HepG2 (cell line): ENCODE data around the gene MND1. TPM values are rescaled to one million over a fixed set of nuclear protein-coding genes. Genes with fewer than 3 reads are reported as not detected.

Experiments used
- ARHGAP35 ChIP-seq: sonication (generic); formaldehyde crosslinking; IDR thresholded peaks from 2 replicates; pipeline ENCODE4 v1.9.0; 2022; ENCODE audit warnings: mild to moderate bottlenecking, inconsistent platforms, moderate library complexity, missing genetic modification reagents, borderline replicate concordance
- ARID2 ChIP-seq: sonication (generic); formaldehyde crosslinking; IDR thresholded peaks from 2 replicates; pipeline ENCODE4 v1.8.1; 2022; ENCODE audit warnings: mild to moderate bottlenecking, missing genetic modification reagents, borderline replicate concordance
- ATF2 ChIP-seq: sonication (generic); formaldehyde crosslinking; IDR thresholded peaks from 2 replicates; pipeline ENCODE4 v1.4.0; 2020; ENCODE audit warnings: missing genetic modification reagents
- BCL6 ChIP-seq: IDR thresholded peaks from 2 replicates; pipeline ENCODE4 v1.6.1; 2016; ENCODE audit warnings: missing genetic modification reagents, missing compliant biosample characterization
- CAMTA2 ChIP-seq: sonication (generic); formaldehyde crosslinking; IDR thresholded peaks from 2 replicates; pipeline ENCODE4 v1.4.0; 2020; ENCODE audit warnings: mild to moderate bottlenecking, missing genetic modification reagents, borderline replicate concordance
- CHD4 ChIP-seq: fragments of 200-600 bp; sonication (generic); IDR thresholded peaks from 2 replicates; pipeline ENCODE4 v1.7.0; 2017; ENCODE audit warnings: mild to moderate bottlenecking, low read length, borderline replicate concordance
- HMG20A ChIP-seq: IDR thresholded peaks from 2 replicates; pipeline ENCODE4 v1.6.1; 2016; ENCODE audit warnings: borderline replicate concordance
- HNRNPLL ChIP-seq: fragments of 200-400 bp; formaldehyde crosslinking; IDR thresholded peaks from 2 replicates; pipeline ENCODE4 v1.6.1; 2017; ENCODE audit warnings: mild to moderate bottlenecking, low read depth, low read length; ENCODE audit not compliant: poor library complexity, severe bottlenecking
- ISL2 ChIP-seq: sonication (generic); formaldehyde crosslinking; IDR thresholded peaks from 2 replicates; pipeline ENCODE4 v1.5.0; 2020; ENCODE audit warnings: missing genetic modification reagents
- JDP2 ChIP-seq: sonication (generic); formaldehyde crosslinking; IDR thresholded peaks from 2 replicates; pipeline ENCODE4 v1.8.1; 2022; ENCODE audit warnings: missing genetic modification reagents, borderline replicate concordance
- MAFG ChIP-seq: sonication (generic); formaldehyde crosslinking; IDR thresholded peaks from 2 replicates; pipeline ENCODE4 v1.5.1; 2020; ENCODE audit warnings: mild to moderate bottlenecking, missing genetic modification reagents
- MXD4 ChIP-seq: IDR thresholded peaks from 2 replicates; pipeline ENCODE4 v1.6.1; 2016; ENCODE audit warnings: mild to moderate bottlenecking, missing biosample characterization, missing genetic modification reagents
- NR1H2 ChIP-seq: sonication (generic); formaldehyde crosslinking; IDR thresholded peaks from 2 replicates; pipeline ENCODE4 v1.8.1; 2022; ENCODE audit warnings: low read depth, missing genetic modification reagents, borderline replicate concordance
- NR2F6 ChIP-seq, 2 experiments: IDR thresholded peaks; 2 replicates each; pipeline ENCODE4 v1.6.1; 2016; ENCODE audit warnings: antibody characterized with exemption in 1 of 2, mild to moderate bottlenecking in 1 of 2
- PTBP1 ChIP-seq: fragments of 200-400 bp; formaldehyde crosslinking; IDR thresholded peaks from 2 replicates; pipeline ENCODE4 v1.6.1; 2018; ENCODE audit warnings: low read length, low read depth; ENCODE audit not compliant: poor library complexity, severe bottlenecking
- RARA ChIP-seq: IDR thresholded peaks from 2 replicates; pipeline ENCODE4 v1.6.1; 2016; ENCODE audit warnings: missing genetic modification reagents, missing compliant biosample characterization
- SAP130 ChIP-seq: IDR thresholded peaks from 2 replicates; pipeline ENCODE4 v1.6.1; 2016; ENCODE audit warnings: low read depth
- SMARCC2 ChIP-seq: fragments of 450-650 bp; IDR thresholded peaks from 2 replicates; pipeline ENCODE4 v1.6.1; 2017; ENCODE audit warnings: antibody characterized with exemption, mild to moderate bottlenecking
- SP5 ChIP-seq: IDR thresholded peaks from 2 replicates; pipeline ENCODE4 v1.6.1; 2016; ENCODE audit warnings: low read depth, borderline replicate concordance
- SSRP1 ChIP-seq: IDR thresholded peaks from 2 replicates; pipeline ENCODE4 v1.6.1; 2016; ENCODE audit warnings: control low read depth
- ZNF224 ChIP-seq: sonication (generic); formaldehyde crosslinking; IDR thresholded peaks from 2 replicates; pipeline ENCODE4 v1.5.0; 2020; ENCODE audit warnings: mild to moderate bottlenecking, missing genetic modification reagents
- ZNF430 ChIP-seq: sonication (generic); formaldehyde crosslinking; IDR thresholded peaks from 2 replicates; pipeline ENCODE4 v1.9.0; 2021; ENCODE audit warnings: mild to moderate bottlenecking, missing genetic modification reagents
- ZNF670 ChIP-seq: sonication (generic); formaldehyde crosslinking; IDR thresholded peaks from 2 replicates; pipeline ENCODE4 v1.8.0; 2022; ENCODE audit warnings: mild to moderate bottlenecking, missing genetic modification reagents, borderline replicate concordance
- ZNF777 ChIP-seq: sonication (generic); formaldehyde crosslinking; IDR thresholded peaks from 2 replicates; pipeline ENCODE4 v1.4.0; 2020; ENCODE audit warnings: missing genetic modification reagents
- polyA plus RNA-seq, 8 experiments: library from polyadenylated mRNA; depleted of rRNA in 3 of 8; stranded (reverse) in 7 of 8; unstranded in 1 of 8; fragments of >200 nt; fragmentation: Illumina TruSeq in 4 of 8; extraction: Trizol in 4 of 8; gene quantifications; 2 replicates each; pipeline versions ENCODE4 v1.2.1 to v1.2.3, GENCODE V29; 2011 to 2016; ENCODE audit warnings: low read depth in 4 of 8, missing spikeins in 1 of 8, mixed read lengths in 1 of 8; ENCODE audit not compliant: insufficient read depth in 1 of 8
- total RNA-seq, 5 experiments: library from RNA; depleted of rRNA; stranded (reverse); fragments of >200 nt; fragmentation: Illumina TruSeq; extraction: Trizol; gene quantifications; 2 replicates each; pipeline ENCODE4 v1.2.3, GENCODE V29; 2016; ENCODE audit warnings: low read depth in 1 of 5
- TF ChIP-seq, protein P1 (sequence below): sonication (generic); formaldehyde crosslinking; IDR thresholded peaks from 2 replicates; pipeline ENCODE4 v1.5.1; 2020; ENCODE audit warnings: mild to moderate bottlenecking, missing genetic modification reagents
- TF ChIP-seq, protein P2 (sequence below): fragments of 450-650 bp; IDR thresholded peaks from 2 replicates; pipeline ENCODE4 v1.6.1; 2017

The MND1 gene
- total and polyA plus RNA-seq, 2 of the 13 experiments (the other 11 are each of a cell fraction or from before 2014, with no cell fraction given), result 4.8 to 30.7 TPM

DNA sequence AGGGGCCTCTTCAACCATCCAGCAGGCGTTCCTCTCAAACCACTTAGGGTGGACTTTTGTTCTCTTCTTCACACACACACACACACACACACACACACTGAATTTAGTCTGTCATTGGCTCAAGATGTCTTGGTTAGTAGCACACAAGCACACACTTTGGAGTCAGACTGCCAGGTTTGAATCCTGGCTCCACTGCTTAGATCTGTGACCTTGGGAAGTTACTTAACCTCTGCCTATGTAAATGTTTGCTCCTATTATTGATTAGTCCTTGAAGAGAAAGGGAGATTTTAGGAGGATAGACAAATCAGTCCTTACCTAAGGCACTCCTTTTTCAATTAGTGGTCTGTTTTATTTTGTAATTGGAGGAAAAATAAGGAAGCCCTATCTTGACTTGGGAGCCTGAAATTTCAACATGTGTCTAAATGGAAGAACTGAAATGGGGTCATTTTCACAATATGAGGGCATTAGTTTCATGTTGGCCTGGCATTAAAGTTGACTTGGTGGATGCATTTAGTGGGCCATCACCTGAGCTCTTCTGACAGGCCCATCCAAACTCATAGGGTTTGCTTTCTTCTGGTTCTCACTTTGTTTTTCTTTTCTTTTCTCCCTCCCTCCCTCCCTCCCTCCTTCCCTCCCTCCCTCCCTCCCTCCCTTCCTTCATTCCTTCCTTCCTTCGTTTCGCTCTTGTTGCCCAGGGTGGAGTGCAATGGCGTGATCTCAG is 108.3 kb downstream of the MND1 start (continued):
- TF ChIP-seq CAMTA2 (CRISPR knock-in tag) (no peak), SP5 (CRISPR knock-in tag) (no peak), ARHGAP35 (CRISPR knock-in tag) (no peak), HMG20A (peak; percentile 74), NR2F6 (IDR thresholded peaks at IDR 0.05) (peak; percentile 58; the same call in 1 of the 2 replicates), NR2F6 (CRISPR knock-in tag; IDR thresholded peaks at IDR 0.05) (no peak), HNRNPLL (no peak), ZNF777 (CRISPR knock-in tag) (no peak), NR1H2 (CRISPR knock-in tag) (no peak), ZNF670 (CRISPR knock-in tag) (0 out of 2 replicates have a peak, but pooled peaks have one; percentile 9), ISL2 (CRISPR knock-in tag) (0 out of 2 replicates have a peak, but pooled peaks have one; percentile 21), CHD4 (no peak), ATF2 (CRISPR knock-in tag) (no peak), MXD4 (CRISPR knock-in tag) (no peak), ZNF224 (CRISPR knock-in tag) (no peak), MAFG (CRISPR knock-in tag) (no peak), RARA (peak; percentile 60), ARID2 (no peak), SMARCC2 (no peak), JDP2 (CRISPR knock-in tag) (no peak), SAP130 (CRISPR knock-in tag) (no peak), ZNF430 (CRISPR knock-in tag) (no peak), PTBP1 (no peak), BCL6 (peak; percentile 76), SSRP1 (CRISPR knock-in tag) (no peak)
- TF ChIP-seq, protein P1, sequence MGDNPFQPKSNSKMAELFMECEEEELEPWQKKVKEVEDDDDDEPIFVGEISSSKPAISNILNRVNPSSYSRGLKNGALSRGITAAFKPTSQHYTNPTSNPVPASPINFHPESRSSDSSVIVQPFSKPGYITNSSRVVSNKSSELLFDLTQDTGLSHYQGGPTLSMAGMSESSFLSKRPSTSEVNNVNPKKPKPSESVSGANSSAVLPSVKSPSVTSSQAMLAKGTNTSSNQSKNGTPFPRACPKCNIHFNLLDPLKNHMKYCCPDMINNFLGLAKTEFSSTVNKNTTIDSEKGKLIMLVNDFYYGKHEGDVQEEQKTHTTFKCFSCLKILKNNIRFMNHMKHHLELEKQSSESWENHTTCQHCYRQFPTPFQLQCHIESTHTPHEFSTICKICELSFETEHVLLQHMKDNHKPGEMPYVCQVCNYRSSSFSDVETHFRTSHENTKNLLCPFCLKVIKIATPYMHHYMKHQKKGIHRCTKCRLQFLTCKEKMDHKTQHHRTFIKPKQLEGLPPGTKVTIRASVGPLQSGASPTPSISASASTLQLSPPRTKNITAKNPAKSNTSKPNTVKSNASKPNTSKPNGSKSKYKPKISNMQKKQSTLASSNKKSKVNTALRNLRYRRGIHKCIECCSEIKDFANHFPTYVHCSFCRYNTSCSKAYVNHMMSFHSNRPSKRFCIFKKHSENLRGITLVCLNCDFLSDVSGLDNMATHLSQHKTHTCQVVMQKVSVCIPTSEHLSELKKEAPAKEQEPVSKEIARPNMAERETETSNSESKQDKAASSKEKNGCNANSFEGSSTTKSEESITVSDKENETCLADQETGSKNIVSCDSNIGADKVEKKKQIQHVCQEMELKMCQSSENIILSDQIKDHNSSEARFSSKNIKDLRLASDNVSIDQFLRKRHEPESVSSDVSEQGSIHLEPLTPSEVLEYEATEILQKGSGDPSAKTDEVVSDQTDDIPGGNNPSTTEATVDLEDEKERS (CRISPR knock-in tag), result no peak
- TF ChIP-seq, protein P2, sequence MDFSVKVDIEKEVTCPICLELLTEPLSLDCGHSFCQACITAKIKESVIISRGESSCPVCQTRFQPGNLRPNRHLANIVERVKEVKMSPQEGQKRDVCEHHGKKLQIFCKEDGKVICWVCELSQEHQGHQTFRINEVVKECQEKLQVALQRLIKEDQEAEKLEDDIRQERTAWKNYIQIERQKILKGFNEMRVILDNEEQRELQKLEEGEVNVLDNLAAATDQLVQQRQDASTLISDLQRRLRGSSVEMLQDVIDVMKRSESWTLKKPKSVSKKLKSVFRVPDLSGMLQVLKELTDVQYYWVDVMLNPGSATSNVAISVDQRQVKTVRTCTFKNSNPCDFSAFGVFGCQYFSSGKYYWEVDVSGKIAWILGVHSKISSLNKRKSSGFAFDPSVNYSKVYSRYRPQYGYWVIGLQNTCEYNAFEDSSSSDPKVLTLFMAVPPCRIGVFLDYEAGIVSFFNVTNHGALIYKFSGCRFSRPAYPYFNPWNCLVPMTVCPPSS, result no peak
